Hematopoietic multipotent progenitor cell treated with erythropoietin and hydrocortisone succinate and interleukin-3 and kit ligand, for 4 days (in vitro differentiated cells): ENCODE data around the gene MASP1.
A peak's percentile ranks its signal among the peaks of the same experiment; 100 is the strongest.

Source experiments
- DNase-seq: peaks from one replicate; pipeline ENCODE4 v3.0.0-alpha.2; 2015

Gene MASP1

GRCh38 chr3:187291512-187292132 lies at the start of gene MASP1:
Gene MASP1, minus strand, starts transcription at chr3:187291737. Its CDS starts 105 bp downstream, at chr3:187291632.
- no peak for DNase-seq

- no peak for DNase-seq
Measured at GRCh38 chr3:187340578-187340977, 49.0 kb upstream of the MASP1 start.

- no peak for DNase-seq
Measured at GRCh38 chr3:187336322-187336721, 44.8 kb upstream of the MASP1 start.

- DNase-seq = no peak
Measured at GRCh38 chr3:187334904-187335303, 43.4 kb upstream of the MASP1 start.

- DNase-seq = no peak
Measured at GRCh38 chr3:187328691-187329090, 37.2 kb upstream of the MASP1 start.

- DNase-seq = peak; percentile 16
Measured at GRCh38 chr3:187327845-187328244, 36.3 kb upstream of the MASP1 start.

- DNase-seq = no peak
Measured at GRCh38 chr3:187325632-187326031, 34.1 kb upstream of the MASP1 start.

- DNase-seq = no peak
Measured at GRCh38 chr3:187323091-187323490, 31.6 kb upstream of the MASP1 start.

GRCh38 chr3:187322291-187322690 lies 30.8 kb upstream of the MASP1 start:
- no peak for DNase-seq

- DNase-seq = no peak
Measured at GRCh38 chr3:187321766-187322165, 30.2 kb upstream of the MASP1 start.

GRCh38 chr3:187319699-187320302 lies 28.3 kb upstream of the MASP1 start:
- peak; percentile 85 for DNase-seq

- peak; percentile 78 for DNase-seq
Measured at GRCh38 chr3:187318819-187319616, 27.5 kb upstream of the MASP1 start.

GRCh38 chr3:187315872-187316271 lies 24.3 kb upstream of the MASP1 start:
- DNase-seq = no peak

GRCh38 chr3:187314176-187314575 lies 22.6 kb upstream of the MASP1 start:
- DNase-seq = no peak

GRCh38 chr3:187310954-187311470 lies 19.5 kb upstream of the MASP1 start:
- DNase-seq = no peak

GRCh38 chr3:187310226-187310625 lies 18.7 kb upstream of the MASP1 start:
- no peak for DNase-seq

GRCh38 chr3:187305881-187306280 lies 14.3 kb upstream of the MASP1 start:
- no peak for DNase-seq

GRCh38 chr3:187299611-187300010 lies 8.1 kb upstream of the MASP1 start:
- no peak for DNase-seq

- peak; percentile 57 for DNase-seq
Measured at GRCh38 chr3:187296911-187297310, 5.4 kb upstream of the MASP1 start.

GRCh38 chr3:187296058-187296457 lies 4.5 kb upstream of the MASP1 start:
- no peak for DNase-seq

GRCh38 chr3:187295316-187296034 lies 3.9 kb upstream of the MASP1 start:
- peak; percentile 35 for DNase-seq

GRCh38 chr3:187293516-187294430 lies 2.2 kb upstream of the MASP1 start:
- no peak for DNase-seq
